T-helper 2 cell (primary cell): Measurements from ENCODE around the gene DLX1.
"Not testable (repeated sequence)": the region's sequence is repeated elsewhere in the genome, so short reads cannot be mapped to it uniquely, and the experiment has no call there.

Source experiments
- DNase-seq, 5 experiments: peaks; one replicate each; pipeline versions ENCODE4 v3.0.0 to v3.0.0-alpha.2; 2012 to 2022

The DLX1 gene

DNA sequence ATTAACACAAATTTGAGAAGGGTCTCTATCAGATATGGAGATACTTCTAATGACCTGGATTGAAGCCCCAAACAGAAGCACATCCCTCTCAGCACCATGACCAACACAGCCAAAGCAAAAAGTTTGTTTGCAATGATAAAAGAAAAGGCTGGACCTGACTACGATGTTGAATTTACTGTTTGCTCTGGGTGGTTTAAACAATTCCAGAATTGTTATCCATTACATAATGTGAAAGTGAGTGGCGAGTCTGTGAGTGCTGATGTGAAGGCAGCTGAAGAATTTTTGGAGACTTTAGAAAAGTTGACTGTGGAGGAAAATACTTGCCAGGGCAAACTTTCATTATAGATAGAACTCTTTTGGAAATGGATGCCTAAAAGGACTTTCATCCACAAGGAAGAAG is 34.8 kb downstream of the DLX1 start:
- no peak for DNase-seq

DNA sequence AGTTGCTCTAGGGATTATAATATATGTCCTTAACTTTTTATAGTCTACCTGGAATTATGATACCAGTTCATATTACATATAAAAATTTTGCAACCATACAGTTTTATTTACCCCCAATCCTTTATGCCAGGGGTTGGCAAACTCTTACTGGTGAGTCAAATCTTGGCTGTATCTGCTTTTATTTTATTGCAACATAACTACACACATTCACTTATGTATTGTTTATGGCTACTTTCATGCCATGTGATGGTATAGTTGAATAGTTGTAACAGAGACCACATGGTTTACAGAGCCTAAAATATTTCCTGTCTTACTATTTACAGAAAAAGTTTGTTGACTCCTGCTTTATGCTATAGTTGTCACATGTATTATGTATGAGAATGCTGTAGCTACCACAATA is 43.2 kb downstream of the DLX1 start:
- DNase-seq, result no peak

DNA sequence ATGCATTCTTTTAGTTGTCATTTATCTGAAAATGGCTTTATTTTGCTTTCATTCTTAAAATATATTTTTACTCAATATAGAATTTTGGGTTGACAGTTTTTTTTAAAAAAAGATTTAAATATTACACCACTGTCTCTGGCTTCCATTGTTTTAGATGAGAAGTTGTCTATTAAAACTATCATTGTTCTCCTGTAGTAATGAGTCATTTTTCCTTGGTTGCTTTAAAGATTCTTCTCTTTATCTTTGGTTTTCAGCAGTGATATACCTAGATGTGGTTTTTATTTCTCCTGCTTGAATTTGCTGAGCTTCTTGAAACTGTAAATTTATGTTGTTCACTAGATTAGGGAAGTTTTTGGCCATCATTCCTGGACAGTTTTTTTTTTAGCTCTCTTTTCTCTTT is 44.1 kb downstream of the DLX1 start:
- DNase-seq, result no peak

DNA sequence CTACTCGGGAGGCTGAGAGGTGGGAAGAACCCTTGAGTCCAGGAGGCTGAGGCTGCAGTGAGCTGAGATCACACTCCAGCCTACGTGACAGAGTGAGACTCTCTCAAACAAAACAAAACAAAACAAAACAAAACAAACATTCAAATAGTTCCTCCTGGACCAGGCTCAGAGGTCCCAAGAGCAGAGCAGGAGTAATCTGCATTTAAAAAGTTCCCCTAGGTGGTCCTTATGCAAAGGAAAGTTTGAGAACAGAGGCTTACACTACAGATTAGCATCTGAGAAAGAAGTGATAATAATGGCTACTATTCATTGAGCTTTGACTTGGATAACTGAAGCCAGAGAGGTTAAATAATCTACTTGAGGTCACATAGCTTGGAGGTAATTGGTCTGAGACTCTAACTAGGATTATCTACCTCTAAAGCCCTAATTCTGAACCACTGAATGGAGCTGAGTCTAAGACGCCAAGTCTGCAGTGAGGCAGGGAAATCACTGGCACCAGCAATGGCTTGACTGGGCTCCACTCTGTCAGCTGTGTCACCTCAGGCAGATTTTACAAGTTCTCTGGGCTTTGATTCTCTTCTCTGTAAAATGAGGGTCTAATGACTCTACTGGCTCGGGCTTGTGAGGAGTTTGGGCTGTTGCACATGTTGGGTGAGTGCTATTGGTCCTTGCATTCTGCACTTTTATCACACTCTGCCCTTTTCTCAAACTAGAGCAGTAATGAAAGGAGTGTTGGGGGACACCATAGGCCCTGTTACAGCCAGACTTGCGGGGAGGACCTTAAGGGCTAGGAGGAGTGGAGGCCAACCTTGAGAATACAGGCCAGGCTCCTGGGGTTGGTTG is 46.6 kb downstream of the DLX1 start:
- DNase-seq, result no peak

DNA sequence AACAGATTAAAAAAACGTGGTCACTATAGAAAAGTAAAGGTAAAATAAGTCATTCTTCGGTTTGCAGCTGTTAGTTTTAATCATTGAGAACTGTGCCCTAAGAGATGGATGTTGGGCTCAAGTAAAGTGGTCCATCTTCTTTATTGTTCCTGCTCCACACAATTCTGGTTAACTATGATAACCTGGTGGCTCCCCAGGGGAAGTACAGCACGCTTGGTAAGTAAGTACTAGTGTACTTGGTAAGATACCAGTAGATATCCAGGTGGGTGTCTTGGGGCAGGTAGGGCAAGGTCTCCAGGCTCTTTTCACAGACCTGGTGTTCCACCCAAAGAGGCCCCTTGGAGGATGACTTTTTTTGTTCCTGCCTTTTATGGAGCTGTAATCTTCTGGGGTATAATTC is 49.0 kb downstream of the DLX1 start:
- no peak for DNase-seq

DNA sequence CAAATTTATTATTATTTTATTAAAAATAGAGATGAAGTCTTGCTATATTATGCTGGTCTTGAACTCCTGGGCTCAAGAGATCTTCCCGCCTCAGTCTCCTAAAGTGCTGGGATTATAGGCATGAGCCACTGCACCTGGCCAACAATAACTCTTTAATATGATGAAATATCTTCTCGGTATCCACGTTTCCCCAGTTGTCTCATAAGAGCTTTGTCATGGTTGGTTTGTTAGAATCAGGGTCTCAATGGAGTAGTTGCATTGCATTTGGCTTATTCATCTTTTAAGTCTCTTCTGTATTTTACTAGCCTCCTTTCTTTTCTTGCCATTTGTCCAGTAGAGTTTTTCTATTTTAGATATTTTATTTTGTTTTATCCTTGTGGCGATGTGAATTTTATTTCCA is 50.1 kb downstream of the DLX1 start:
- DNase-seq, result no peak

DNA sequence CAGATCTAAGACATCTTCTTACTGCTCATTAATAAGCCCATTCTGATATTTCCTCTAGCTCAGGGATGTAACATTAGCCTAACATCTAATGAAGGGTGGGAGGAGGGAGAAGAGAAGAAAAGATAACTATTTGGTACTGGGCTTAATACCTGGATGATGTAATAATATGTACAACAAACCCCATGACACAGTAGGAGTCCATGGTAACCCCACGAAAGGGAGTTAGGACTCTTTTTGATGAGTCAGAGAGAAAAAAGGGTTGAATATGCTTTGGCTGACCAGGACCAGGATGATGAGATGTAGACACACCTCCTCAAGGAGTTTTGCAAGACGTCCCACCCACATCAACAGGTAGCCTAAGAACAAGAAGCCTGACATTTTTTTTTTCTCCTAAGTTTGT is 51.8 kb downstream of the DLX1 start:
- DNase-seq, result no peak

DNA sequence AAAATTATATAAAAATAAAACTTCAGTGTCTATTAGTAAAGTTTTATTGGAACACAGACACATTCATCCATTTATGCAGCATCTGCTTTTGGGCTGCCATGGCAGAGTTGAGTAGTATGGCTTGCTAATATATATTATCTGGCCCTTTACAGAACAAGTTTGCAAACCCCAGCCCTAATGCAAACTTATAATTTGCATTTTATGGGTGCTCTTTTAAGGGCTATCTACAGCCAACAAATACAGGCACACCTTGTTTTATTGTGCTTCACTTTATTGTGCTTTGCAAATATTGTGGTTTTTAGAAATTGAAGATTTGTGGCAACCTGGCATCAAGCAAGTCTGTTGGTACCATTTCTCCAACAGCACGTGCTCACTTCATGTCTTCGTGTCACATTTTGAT is 52.6 kb downstream of the DLX1 start:
- no peak for DNase-seq

DNA sequence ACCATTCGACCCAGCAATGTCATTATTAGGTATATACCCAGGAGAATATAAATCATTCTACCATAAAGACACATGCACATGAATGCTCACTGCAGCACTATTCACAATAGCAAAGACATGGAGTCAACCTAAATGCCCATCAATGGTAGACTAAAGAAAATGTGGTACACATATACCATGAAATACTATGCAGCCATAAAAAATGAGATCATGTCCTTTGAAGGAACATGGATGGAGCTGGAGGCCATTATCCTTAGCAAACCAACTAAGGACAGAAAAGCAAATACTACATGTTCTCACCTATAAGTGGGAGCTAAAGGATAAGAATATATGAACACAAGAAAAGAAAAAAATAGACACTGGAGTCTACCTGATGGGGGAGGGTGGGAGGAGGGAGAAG is 53.4 kb downstream of the DLX1 start:
- DNase-seq, result not testable (repeated sequence)
